SK-N-SH (cell line): ENCODE results near the gene DOCK4. TPM values are rescaled to one million over a fixed set of nuclear protein-coding genes. Genes with fewer than 3 reads are reported as not detected.

Experiments
- CTCF ChIA-PET: fragments of 300-600, 350-600 bp; formaldehyde crosslinking; extraction: SDS; loops from one replicate; lab custom pipeline; 2021; lab: Yijun Ruan, JAX
- POLR2A ChIA-PET: fragments of 350-600 bp; sonication (Branson Sonifier 250); formaldehyde crosslinking; extraction: SDS; loops from one replicate; lab custom pipeline; 2020; ENCODE audit warnings: antibody characterized with exemption, inconsistent platforms; lab: Yijun Ruan, JAX
- DNase-seq: peaks from one replicate; pipeline ENCODE4 v3.0.0; 2012
- H2AFZ ChIP-seq: fragments of 200-600 bp; sonication (generic); 2 replicates; pipeline ENCODE4 v1.8.1; 2016; ENCODE audit warnings: antibody characterized with exemption, mild to moderate bottlenecking, low read depth
- H3F3A ChIP-seq: fragments of 200-600 bp; sonication (generic); replicated peaks from 2 replicates; pipeline ENCODE3; 2016; ENCODE audit warnings: antibody characterized with exemption, mild to moderate bottlenecking; ENCODE audit not compliant: insufficient read depth
- H3K27ac ChIP-seq, 2 experiments: fragments of 200-500 bp in 1 of 2; fragments of 200-600 bp in 1 of 2; sonication (Bioruptor generic) in 1 of 2; sonication (generic), shearing (Covaris generic) in 1 of 2; 2 replicates each; pipeline versions ENCODE4 v1.5.1 to v1.6.1; 2014 to 2016; ENCODE audit warnings: low read depth in 2 of 2, inconsistent platforms in 1 of 2, low read length in 1 of 2, mild to moderate bottlenecking in 1 of 2, mixed read lengths in 1 of 2
- H3K27me3 ChIP-seq: fragments of 200-600 bp; sonication (generic), shearing (Covaris generic); 2 replicates; pipeline ENCODE4 v1.6.1; 2016; ENCODE audit warnings: mixed run types; ENCODE audit not compliant: insufficient read depth
- H3K36me3 ChIP-seq, 2 experiments: fragments of 200-500 bp in 1 of 2; fragments of 200-600 bp in 1 of 2; sonication (Bioruptor generic) in 1 of 2; sonication (generic) in 1 of 2; replicated peaks in 1 of 2; 2 replicates each; pipeline versions ENCODE3 to v1.5.1; 2014 to 2016; ENCODE audit warnings: low read length in 1 of 2, mild to moderate bottlenecking in 1 of 2; ENCODE audit not compliant: insufficient read depth in 2 of 2, control insufficient read depth in 1 of 2
- H3K4me1 ChIP-seq, 2 experiments: fragments of 200-500 bp in 1 of 2; fragments of 200-600 bp in 1 of 2; sonication (Bioruptor generic) in 1 of 2; sonication (generic), shearing (Covaris generic) in 1 of 2; 2 replicates each; pipeline versions ENCODE4 v1.5.1 to v1.6.1; 2014 to 2016; ENCODE audit warnings: low read depth in 1 of 2, low read length in 1 of 2, mixed run types in 1 of 2; ENCODE audit not compliant: insufficient read depth in 2 of 2, control insufficient read depth in 1 of 2
- H3K4me2 ChIP-seq: fragments of 200-600 bp; sonication (generic), shearing (Covaris generic); 2 replicates; pipeline ENCODE4 v1.6.1; 2017; ENCODE audit warnings: mixed run types
- H3K4me3 ChIP-seq, 2 experiments: fragments of 200-500 bp in 1 of 2; fragments of 200-600 bp in 1 of 2; sonication (Bioruptor generic) in 1 of 2; sonication (generic), shearing (Covaris generic) in 1 of 2; 2 replicates each; pipeline versions ENCODE4 v1.5.1 to v1.8.1; 2014 to 2016; ENCODE audit warnings: low read depth in 2 of 2, inconsistent platforms in 1 of 2, low read length in 1 of 2, mild to moderate bottlenecking in 1 of 2, mixed read lengths in 1 of 2, moderate library complexity in 1 of 2
- H3K79me2 ChIP-seq: fragments of 200-600 bp; sonication (generic); 2 replicates; pipeline ENCODE4 v1.8.1; 2017; ENCODE audit warnings: mild to moderate bottlenecking; ENCODE audit not compliant: insufficient read depth
- H3K9ac ChIP-seq: fragments of 200-600 bp; sonication (generic); 2 replicates; pipeline ENCODE4 v1.6.1; 2017; ENCODE audit warnings: mixed run types
- H3K9me2 ChIP-seq: fragments of 200-600 bp; sonication (generic); 2 replicates; pipeline ENCODE4 v1.6.1; 2017; ENCODE audit warnings: mixed run types
- H3K9me3 ChIP-seq: fragments of 200-600 bp; sonication (generic); 2 replicates; pipeline ENCODE4 v1.6.1; 2017; ENCODE audit warnings: mixed run types, mild to moderate bottlenecking, moderate library complexity
- H4K20me1 ChIP-seq: fragments of 200-600 bp; sonication (generic); 2 replicates; pipeline ENCODE4 v1.6.1; 2017; ENCODE audit warnings: mild to moderate bottlenecking, mixed run types; ENCODE audit not compliant: insufficient read depth
- CHD2 ChIP-seq: fragments of 150-350 bp; IDR thresholded peaks from 2 replicates; pipeline ENCODE4 v1.6.1; 2018; ENCODE audit warnings: low read length; ENCODE audit not compliant: partially characterized antibody
- ELF1 ChIP-seq: IDR thresholded peaks from 2 replicates; pipeline ENCODE4 v1.4.0; 2012
- EZH2phosphoT487 ChIP-seq: fragments of 200-600 bp; sonication (generic); IDR thresholded peaks from 2 replicates; pipeline ENCODE4 v1.6.1; 2017; ENCODE audit warnings: low read depth, mixed run types, mild to moderate bottlenecking, antibody characterized with exemption, moderate library complexity, borderline replicate concordance
- GABPA ChIP-seq: IDR thresholded peaks from 2 replicates; pipeline ENCODE4 v1.4.0; 2012; ENCODE audit warnings: low read depth, mild to moderate bottlenecking
- GATA2 ChIP-seq: sonication (generic); formaldehyde crosslinking; IDR thresholded peaks from 2 replicates; pipeline ENCODE4 v1.5.0; 2020; ENCODE audit warnings: mild to moderate bottlenecking, missing genetic modification reagents
- JUND ChIP-seq: IDR thresholded peaks from 2 replicates; pipeline ENCODE4 v1.4.0; 2012
- MXI1 ChIP-seq: IDR thresholded peaks from 2 replicates; pipeline ENCODE4 v1.6.1; 2012; ENCODE audit warnings: mild to moderate bottlenecking, low read depth, low read length, improper control_type of control experiment
- NFIC ChIP-seq: IDR thresholded peaks from 2 replicates; pipeline ENCODE4 v1.4.0; 2012; ENCODE audit warnings: borderline replicate concordance
- RCOR1 ChIP-seq: fragments of 150-350 bp; IDR thresholded peaks from 2 replicates; pipeline ENCODE4 v1.6.1; 2017; ENCODE audit warnings: antibody characterized with exemption, low read length
- RFX5 ChIP-seq: IDR thresholded peaks from 2 replicates; pipeline ENCODE4 v1.6.1; 2012; ENCODE audit warnings: mild to moderate bottlenecking, improper control_type of control experiment, low read length
- TCF12 ChIP-seq: IDR thresholded peaks from 2 replicates; pipeline ENCODE4 v1.4.0; 2012
- YY1 ChIP-seq: IDR thresholded peaks from 2 replicates; pipeline ENCODE4 v1.4.0; 2012; ENCODE audit warnings: low read depth, mild to moderate bottlenecking
- WGBS: methylation state at CpG from one replicate; pipeline ENCODE4 v1.1.6; 2017; ENCODE audit warnings: low lambda C conversion rate; 5-methylcytosine and 5-hydroxymethylcytosine counted together
- polyA plus RNA-seq, 3 experiments: library from polyadenylated mRNA; depleted of rRNA; stranded (reverse); fragments of >200 nt; gene quantifications; 2 replicates each; pipeline ENCODE4 v1.2.3, GENCODE V29; 2012
- TF ChIP-seq, protein P1 (sequence below): fragments of 200-600 bp; sonication (generic); IDR thresholded peaks from 2 replicates; pipeline ENCODE4 v1.6.1; 2017; ENCODE audit warnings: antibody characterized with exemption, mild to moderate bottlenecking, moderate library complexity
- TF ChIP-seq, protein P2 (sequence below): IDR thresholded peaks from 2 replicates; pipeline ENCODE4 v1.4.0; 2012; ENCODE audit warnings: low read depth, borderline replicate concordance

Gene DOCK4
- polyA plus RNA-seq, 1 of the 3 experiments (the other 2 are of a cell fraction): 8.5 TPM

DNA sequence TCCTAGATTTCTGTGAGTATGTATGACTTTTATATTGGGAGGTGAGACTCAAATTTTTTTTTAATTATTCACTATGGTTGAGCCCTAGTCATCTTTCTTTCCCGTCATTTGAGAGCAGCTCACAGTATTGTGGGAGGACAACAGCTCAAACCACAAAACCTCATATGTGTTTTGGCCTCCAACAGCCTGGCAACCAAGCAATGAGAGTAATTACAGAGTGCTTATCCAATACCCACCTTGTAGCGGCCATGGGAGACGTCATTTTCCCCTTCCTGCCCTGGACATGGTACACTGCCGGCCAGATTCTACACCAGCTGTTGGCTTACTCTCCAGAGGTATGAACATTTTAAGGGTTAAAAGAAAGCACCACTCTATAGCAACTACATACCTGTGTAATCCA is 49.1 kb downstream of the DOCK4 start:
- H3K36me3 ChIP-seq: no peaks in the 10 kb centered on the region
- DNase-seq: no peak
- TF ChIP-seq TCF12 (peak; percentile 10; the same call in 1 of the 2 replicates), EZH2phosphoT487 (no peak)
- H3K9me3 ChIP-seq: no peaks in the 10 kb centered on the region
- no peaks in the 10 kb centered on the region for H3K79me2 ChIP-seq
- H3K27me3 ChIP-seq: no peaks in the 10 kb centered on the region
- H2AFZ ChIP-seq: no peak overlapping the region
- H3K4me2 ChIP-seq: no peak overlapping the region
- peaks cover 13% of the 10 kb centered on the region for H3F3A ChIP-seq
- H3K4me3 ChIP-seq: no peak overlapping the region
- H4K20me1 ChIP-seq: 0 out of 2 replicates have a peak, but pooled peaks cover 4% of the 10 kb centered on the region
- peaks cover 17 to 37% of the 10 kb centered on the region in 2 experiments for H3K4me1 ChIP-seq
- H3K9me2 ChIP-seq: no peaks in the 10 kb centered on the region
- POLR2A ChIA-PET: no interaction called here
- CTCF ChIA-PET: interaction anchor here (1.0 to 1.5 kb wide), 3 partner anchors 9 to 35 kb away, joined by 3 read pairs; no protein-coding TSS in a partner anchor
- 89% methylated on average over 4 of the region's 4 CpGs for WGBS
- no peak overlapping the region for H3K27ac ChIP-seq
- H3K9ac ChIP-seq: no peak overlapping the region

DNA sequence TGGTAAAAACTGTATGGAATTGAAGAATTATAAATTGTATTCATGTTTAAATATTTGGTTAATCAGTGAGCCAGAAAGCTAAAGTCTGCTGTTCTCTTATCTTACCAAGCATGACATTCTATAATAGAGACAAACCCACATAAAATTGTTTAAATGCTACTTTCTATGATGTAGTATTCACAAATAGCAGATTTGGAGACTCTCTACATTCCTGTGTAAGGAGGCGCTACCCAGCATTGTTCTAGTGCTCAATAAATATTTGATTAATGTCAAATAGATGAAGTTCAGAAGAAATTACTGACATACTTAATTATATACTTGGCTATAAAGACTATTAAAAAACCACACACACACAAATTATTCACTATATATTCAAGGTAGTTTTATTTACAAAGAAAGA is 49.8 kb downstream of the DOCK4 start:
- ChIA-PET CTCF (interaction anchor here (1.4 to 1.5 kb wide), 2 partner anchors 8 to 36 kb away, joined by 3 read pairs; no protein-coding TSS in a partner anchor), POLR2A (no interaction called here)
- H2AFZ ChIP-seq: no peak overlapping the region
- H3K9me3 ChIP-seq: no peaks in the 10 kb centered on the region
- no peaks in the 10 kb centered on the region for H3K79me2 ChIP-seq
- H3K9me2 ChIP-seq: no peaks in the 10 kb centered on the region
- H4K20me1 ChIP-seq: 0 out of 2 replicates have a peak, but pooled peaks cover 4% of the 10 kb centered on the region
- no peak for TF ChIP-seq MXI1
- no peak for TF ChIP-seq RCOR1
- TF ChIP-seq, protein P1, sequence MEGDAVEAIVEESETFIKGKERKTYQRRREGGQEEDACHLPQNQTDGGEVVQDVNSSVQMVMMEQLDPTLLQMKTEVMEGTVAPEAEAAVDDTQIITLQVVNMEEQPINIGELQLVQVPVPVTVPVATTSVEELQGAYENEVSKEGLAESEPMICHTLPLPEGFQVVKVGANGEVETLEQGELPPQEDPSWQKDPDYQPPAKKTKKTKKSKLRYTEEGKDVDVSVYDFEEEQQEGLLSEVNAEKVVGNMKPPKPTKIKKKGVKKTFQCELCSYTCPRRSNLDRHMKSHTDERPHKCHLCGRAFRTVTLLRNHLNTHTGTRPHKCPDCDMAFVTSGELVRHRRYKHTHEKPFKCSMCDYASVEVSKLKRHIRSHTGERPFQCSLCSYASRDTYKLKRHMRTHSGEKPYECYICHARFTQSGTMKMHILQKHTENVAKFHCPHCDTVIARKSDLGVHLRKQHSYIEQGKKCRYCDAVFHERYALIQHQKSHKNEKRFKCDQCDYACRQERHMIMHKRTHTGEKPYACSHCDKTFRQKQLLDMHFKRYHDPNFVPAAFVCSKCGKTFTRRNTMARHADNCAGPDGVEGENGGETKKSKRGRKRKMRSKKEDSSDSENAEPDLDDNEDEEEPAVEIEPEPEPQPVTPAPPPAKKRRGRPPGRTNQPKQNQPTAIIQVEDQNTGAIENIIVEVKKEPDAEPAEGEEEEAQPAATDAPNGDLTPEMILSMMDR: no peak
- TF ChIP-seq NFIC: no peak
- TF ChIP-seq, protein P2, sequence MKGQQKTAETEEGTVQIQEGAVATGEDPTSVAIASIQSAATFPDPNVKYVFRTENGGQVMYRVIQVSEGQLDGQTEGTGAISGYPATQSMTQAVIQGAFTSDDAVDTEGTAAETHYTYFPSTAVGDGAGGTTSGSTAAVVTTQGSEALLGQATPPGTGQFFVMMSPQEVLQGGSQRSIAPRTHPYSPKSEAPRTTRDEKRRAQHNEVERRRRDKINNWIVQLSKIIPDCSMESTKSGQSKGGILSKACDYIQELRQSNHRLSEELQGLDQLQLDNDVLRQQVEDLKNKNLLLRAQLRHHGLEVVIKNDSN: no peak
- TF ChIP-seq GATA2 (CRISPR knock-in tag): no peak
- TF ChIP-seq ELF1: no peak
- TF ChIP-seq GABPA: no peak
- no peak for TF ChIP-seq RFX5
- TF ChIP-seq YY1: no peak
- TF ChIP-seq JUND: no peak
- TF ChIP-seq CHD2: no peak
- no peak overlapping the region for H3K27ac ChIP-seq
- DNase-seq: no peak
- H3K27me3 ChIP-seq: no peaks in the 10 kb centered on the region
- H3K36me3 ChIP-seq: no peaks in the 10 kb centered on the region
- no peak overlapping the region for H3K4me2 ChIP-seq
- peaks cover 10 to 37% of the 10 kb centered on the region in 2 experiments for H3K4me1 ChIP-seq
- no peak overlapping the region for H3K9ac ChIP-seq
- H3F3A ChIP-seq: peaks cover 12% of the 10 kb centered on the region
- H3K4me3 ChIP-seq: no peak overlapping the region
- WGBS: 98% methylated on average over 1 of the region's 1 CpG
